ENCODE data around the gene PRSS56.

Gene PRSS56

GRCh38 chr2:232502911-232503808 lies 17.0 kb upstream of the PRSS56 start:
- peak in 1 of 2 experiments; percentile 54 for DNase-seq

GRCh38 chr2:232503809-232504323 lies 16.3 kb upstream of the PRSS56 start:
- DNase-seq = no peak

- no peak for DNase-seq
Measured at GRCh38 chr2:232504438-232504837, 15.8 kb upstream of the PRSS56 start.

- DNase-seq = no peak
Measured at GRCh38 chr2:232505856-232506255, 14.3 kb upstream of the PRSS56 start.

- DNase-seq = no peak
Measured at GRCh38 chr2:232506709-232507108, 13.5 kb upstream of the PRSS56 start.

GRCh38 chr2:232508251-232508650 lies 11.9 kb upstream of the PRSS56 start:
- DNase-seq = no peak

GRCh38 chr2:232511336-232511890 lies 8.8 kb upstream of the PRSS56 start:
- DNase-seq = no peak

- DNase-seq = no peak
Measured at GRCh38 chr2:232512602-232513001, 7.6 kb upstream of the PRSS56 start.

- no peak for DNase-seq
Measured at GRCh38 chr2:232513353-232513752, 6.8 kb upstream of the PRSS56 start.

GRCh38 chr2:232515639-232516038 lies 4.5 kb upstream of the PRSS56 start:
- no peak for DNase-seq

- no peak for DNase-seq
Measured at GRCh38 chr2:232516551-232516950, 3.6 kb upstream of the PRSS56 start.

- no peak for DNase-seq
Measured at GRCh38 chr2:232518844-232519243, 1.3 kb upstream of the PRSS56 start.

GRCh38 chr2:232520489-232520888 lies 301 bp downstream of the PRSS56 start:
- no peak for DNase-seq

- DNase-seq = no peak
Measured at GRCh38 chr2:232521098-232521497, 910 bp downstream of the PRSS56 start.

GRCh38 chr2:232521959-232522622 lies 1.9 kb downstream of the PRSS56 start:
- peak in 1 of 2 experiments; percentile 33 for DNase-seq

GRCh38 chr2:232522623-232523401 lies 2.6 kb downstream of the PRSS56 start:
- DNase-seq = no peak

- no peak for DNase-seq
Measured at GRCh38 chr2:232523402-232523681, 3.2 kb downstream of the PRSS56 start.

GRCh38 chr2:232523682-232524597 lies 3.8 kb downstream of the PRSS56 start:
- DNase-seq = peak; percentile 55 to 68

- DNase-seq = no peak
Measured at GRCh38 chr2:232524771-232525170, 4.6 kb downstream of the PRSS56 start.

GRCh38 chr2:232525199-232525598 lies 5.0 kb downstream of the PRSS56 start:
- DNase-seq = no peak

GRCh38 chr2:232525791-232526371 lies 5.7 kb downstream of the PRSS56 start, which contains the start of gene CHRND:
Gene CHRND, plus strand, starts transcription at chr2:232526160. Its CDS starts 56 bp downstream, at chr2:232526216.
- DNase-seq = no peak

Data from NCI-H1930 (cell line).